Measurements from ENCODE around the gene HDAC1. TPM values are rescaled to one million over a fixed set of nuclear protein-coding genes. Genes with fewer than 3 reads are reported as not detected.

HDAC1 gene
- total RNA-seq, 1 donor from 2014 or later: 216 TPM

DNA sequence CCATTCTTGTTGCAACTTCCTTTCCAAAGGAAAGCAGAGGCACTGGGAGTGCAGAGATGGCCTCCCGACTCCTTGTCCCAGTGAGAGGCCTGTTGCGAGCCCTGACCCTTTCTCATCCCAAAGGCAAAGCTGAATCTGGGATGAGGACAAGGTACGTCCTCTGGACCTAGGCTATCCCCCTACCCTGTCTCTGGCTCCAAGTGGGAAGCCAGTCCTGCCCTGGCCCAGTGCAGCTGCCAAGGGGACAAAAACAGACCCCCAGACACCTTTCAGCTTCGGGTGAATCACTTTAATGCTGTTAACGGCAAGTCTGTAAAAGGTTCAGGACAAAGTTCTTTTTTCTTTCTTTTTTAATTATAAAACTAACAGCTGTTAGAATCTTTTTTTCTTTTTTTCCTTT lies 73.0 kb downstream of the HDAC1 start:
- intact Hi-C loops (cut with micrococcal nuclease): no loop called here

DNA sequence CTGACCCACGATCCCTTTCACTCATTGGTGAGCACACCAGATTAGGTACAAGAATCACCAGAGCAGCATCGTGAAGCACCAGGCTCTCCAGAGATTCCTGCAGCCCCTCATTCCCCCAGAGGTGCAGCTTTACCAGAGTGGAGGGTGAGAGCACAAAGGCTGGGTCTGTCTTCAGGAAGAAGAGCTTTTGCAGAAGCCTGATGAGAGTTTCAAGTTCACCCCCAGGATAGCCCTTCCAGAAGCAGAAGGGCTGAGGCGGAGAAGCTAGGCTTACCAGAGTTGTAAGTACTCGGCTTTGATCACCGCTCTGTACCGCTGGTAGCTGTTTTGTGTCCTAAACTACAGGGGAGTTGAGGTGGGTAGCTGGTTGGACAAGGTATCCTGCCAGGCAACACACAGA lies 73.6 kb downstream of the HDAC1 start:
- intact Hi-C loops (cut with micrococcal nuclease): no loop called here

DNA sequence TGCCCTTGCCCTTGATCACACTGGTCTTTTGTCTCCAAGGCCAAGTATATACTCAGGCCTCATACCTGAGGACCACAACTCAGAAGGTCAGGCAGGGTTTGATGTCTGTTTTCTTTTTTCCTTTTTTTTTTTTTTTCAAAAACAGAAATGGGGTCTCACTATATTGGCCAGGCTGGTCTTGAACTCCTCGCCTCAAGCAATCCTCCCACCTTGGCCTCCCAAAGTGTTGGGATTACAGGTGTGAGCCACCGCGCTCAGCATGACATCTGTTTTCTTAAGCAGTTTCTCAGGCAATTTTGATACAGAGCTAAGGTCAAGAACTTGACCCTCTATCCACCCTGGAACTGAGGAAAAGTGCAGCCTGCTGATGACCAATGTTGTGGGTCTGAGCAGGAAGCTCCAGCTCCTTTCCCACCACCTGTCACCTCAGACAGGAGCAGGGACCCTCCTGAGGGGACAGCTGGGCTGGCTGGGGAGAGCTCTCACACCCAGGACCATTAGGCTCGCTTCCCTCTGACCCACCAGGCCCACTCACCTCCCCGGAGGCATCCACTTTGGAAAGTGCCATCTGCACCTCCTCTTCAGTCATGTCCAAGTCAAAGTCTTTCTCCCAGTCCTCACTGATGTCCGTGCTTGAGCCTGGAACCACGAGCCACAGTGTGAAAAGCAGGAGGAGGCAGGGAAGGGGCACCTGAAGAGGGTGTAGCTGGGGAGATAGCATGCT lies 76.2 kb downstream of the HDAC1 start:
- intact Hi-C loops (cut with micrococcal nuclease): no loop called here

DNA sequence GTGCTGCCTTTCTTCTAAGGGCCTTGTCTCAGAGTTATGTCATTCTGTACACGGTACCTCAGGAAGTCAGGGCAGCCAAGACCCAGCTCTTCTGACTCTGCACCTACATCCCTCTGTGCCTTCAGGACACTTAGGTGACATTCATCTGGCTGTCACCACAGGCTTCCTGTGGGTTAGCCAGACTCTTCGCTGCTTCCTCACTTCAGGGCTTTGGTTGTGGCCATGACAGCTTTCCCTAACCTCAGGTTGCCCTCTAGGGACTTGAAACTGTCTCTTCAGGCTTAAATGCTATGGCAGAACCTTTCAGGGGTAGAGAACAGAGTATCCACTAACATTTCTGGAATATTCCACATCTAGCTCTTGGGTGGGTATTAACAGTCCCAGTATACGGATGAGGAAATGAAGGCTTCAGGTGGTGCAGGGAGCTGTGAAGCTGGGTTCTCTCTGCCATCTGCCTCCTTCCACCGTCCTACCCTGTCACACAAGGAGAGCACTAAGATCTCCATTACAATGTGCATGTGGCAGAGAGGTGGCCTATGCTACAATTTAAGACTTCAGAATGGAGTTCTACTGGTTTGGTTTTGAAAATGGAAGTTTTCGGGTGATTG lies 80.4 kb downstream of the HDAC1 start:
- intact Hi-C loops (cut with micrococcal nuclease): loop anchor here (1.0 kb wide), 2 partner anchors 37 to 157 kb away; no protein-coding TSS in a partner anchor

DNA sequence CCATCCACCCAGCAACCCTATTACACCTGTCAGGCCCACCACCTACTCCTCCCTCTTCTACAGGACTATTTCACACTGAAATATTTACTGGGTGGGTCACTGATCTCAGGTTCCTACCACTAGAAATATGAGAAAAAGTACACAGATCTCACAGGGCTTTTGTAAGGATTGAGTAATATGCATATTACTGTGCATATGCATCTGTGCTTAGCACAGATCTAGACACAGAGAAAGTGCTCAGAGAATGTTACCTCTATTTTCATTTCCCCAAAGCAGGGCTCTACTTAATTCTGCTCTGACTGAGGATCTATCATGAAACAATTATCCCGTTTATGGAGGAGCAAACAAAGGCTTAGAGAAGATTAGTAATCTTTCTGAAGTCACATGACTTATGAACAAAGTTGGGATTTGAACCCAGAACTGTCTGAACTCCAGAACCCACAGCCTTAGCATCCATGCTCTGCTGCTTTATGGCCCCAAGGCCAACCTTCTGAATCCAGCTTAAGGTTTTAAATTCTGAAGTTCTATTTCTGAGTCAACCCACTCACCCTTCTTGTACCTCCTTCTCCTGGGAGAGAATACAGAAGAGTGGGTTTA lies 82.2 kb downstream of the HDAC1 start:
- intact Hi-C loops (cut with micrococcal nuclease): no loop called here

DNA sequence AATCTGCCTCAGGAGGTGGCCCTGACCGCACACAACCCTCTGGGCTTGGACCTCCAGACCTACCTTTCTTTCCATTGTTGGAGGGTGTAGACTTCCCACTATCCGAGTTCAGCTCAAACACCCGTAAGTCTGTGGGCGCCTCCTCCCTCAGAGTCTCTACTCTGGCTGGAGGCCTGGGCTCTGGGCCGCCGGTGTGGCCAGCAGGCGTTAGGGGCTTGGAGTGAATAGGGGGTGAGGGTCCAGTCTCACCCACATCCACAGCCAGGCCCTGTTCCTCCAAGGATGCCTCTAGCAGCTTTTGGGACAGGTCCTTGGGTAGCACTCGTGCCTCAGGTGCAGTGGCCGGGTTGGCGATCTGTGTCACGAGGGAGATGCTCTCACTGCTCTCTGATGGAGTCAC lies 84.3 kb downstream of the HDAC1 start:
- intact Hi-C loops (cut with micrococcal nuclease): no loop called here

DNA sequence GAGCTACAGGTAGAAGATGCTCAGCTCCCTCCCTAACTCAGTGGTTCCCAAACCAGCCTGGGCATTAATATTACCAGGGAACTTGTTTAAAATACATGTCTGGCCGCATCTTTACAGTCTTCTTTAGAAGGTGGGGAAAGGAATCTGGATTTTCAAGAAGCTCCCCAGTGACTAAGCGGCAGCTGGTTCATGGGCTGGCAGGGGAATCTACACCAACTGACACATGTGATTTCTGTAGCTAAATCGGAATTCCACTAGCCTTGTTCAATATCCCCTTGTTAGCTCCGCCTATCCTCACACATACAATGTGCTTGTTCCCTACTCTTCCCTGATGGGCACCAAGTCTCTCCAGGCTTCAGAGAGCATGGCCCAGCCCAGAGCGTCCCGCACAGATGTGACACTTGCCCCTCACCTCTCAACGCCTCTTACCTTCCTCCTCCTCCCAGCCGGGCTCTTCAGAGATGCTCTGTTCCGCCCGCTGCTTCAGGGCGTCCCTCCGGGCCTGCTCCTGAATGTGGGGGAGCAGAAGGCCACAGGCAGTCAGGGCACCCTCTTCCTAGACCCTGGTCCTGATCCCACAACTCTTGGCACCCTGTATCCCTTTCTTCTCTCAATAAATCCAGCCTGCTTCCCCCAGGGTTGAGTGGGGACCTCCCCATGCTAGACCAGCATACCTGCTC lies 85.8 kb downstream of the HDAC1 start:
- intact Hi-C loops (cut with micrococcal nuclease): no loop called here

DNA sequence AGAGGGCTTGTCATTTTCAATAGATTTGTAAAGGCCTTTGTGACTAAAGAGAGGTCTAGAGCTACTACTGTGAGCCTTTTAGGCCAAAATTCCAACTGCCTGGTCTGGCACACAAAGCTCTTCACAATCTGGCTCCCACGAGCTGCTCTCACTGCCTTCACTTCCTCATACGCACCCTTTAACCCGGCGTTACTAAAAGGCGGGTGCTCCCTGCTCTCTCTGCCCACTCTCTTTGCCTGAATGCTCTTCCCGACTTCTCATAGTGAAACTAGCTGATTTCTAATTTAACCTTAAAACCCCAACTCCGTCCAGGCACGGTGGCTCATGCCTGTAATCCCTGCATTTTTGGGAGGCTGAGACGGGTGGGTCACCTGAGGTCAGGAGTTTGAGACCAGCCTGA lies 88.2 kb downstream of the HDAC1 start:
- intact Hi-C loops (cut with micrococcal nuclease): no loop called here

Other genes starting within 250 kb of the HDAC1 start
- 32.7 and 34.8 TPM in 2 replicates for gene TMEM39B, start 219.1 kb upstream of the HDAC1 start, total RNA-seq
- 64.9 and 67.0 TPM in 2 replicates for gene KPNA6, start 184.0 kb upstream of the HDAC1 start, total RNA-seq
- gene TXLNA, start 112.4 kb upstream of the HDAC1 start, total RNA-seq: 79.4 and 79.8 TPM in 2 replicates
- 34.3 and 35.5 TPM in 2 replicates for gene CCDC28B, start 91.5 kb upstream of the HDAC1 start, total RNA-seq
- 4.3 and 5.3 TPM in 2 replicates for gene IQCC, start 86.4 kb upstream of the HDAC1 start, total RNA-seq
- not detected in 2 replicates for gene DCDC2B, start 83.0 kb upstream of the HDAC1 start, total RNA-seq
- 13.7 and 17.5 TPM in 2 replicates for gene TMEM234, start 69.7 kb upstream of the HDAC1 start, total RNA-seq
- 203 and 215 TPM in 2 replicates for gene EIF3I, start 69.7 kb upstream of the HDAC1 start, total RNA-seq
- gene FAM167B, start 44.9 kb upstream of the HDAC1 start, total RNA-seq: 0.34 and 0.52 TPM in 2 replicates
- 413 and 422 TPM in 2 replicates for gene LCK, start 40.8 kb upstream of the HDAC1 start, total RNA-seq
- 24.6 and 28.4 TPM in 2 replicates for gene MARCKSL1, start 44.1 kb downstream of the HDAC1 start, total RNA-seq
- gene FAM229A, start 70.4 kb downstream of the HDAC1 start, total RNA-seq: 7.3 and 7.9 TPM in 2 replicates
- gene TSSK3, start 70.5 kb downstream of the HDAC1 start, total RNA-seq: 0.64 and 1.7 TPM in 2 replicates
- gene BSDC1, start 102.4 kb downstream of the HDAC1 start, total RNA-seq: 48.3 and 49.9 TPM in 2 replicates
- gene ZBTB8B, start 173.0 kb downstream of the HDAC1 start, total RNA-seq: not detected in 2 replicates
- gene ZBTB8A, start 247.3 kb downstream of the HDAC1 start, total RNA-seq: 0.39 and 0.64 TPM in 2 replicates

Data from T-helper 2 cell treated with Interferon-gamma antibody and Interleukin-4, amounts not matched to agents 100 ng/mL and 5 ng/mL, for 36 hours (primary cell).